Adrenal gland (tissue), 5 donors: ENCODE data around the gene RRM1.

Experiments used
- POLR2A ChIP-seq, 2 donors: fragments of 450-650 bp; IDR thresholded peaks; one replicate each; pipeline ENCODE4 v1.6.1; 2017; ENCODE audit warnings: antibody characterized with exemption in 2 of 2, mild to moderate bottlenecking in 2 of 2, moderate library complexity in 1 of 2
- TF ChIP-seq, protein P1 (sequence below), 6 experiments: fragments of 450-650 bp in 4 of 6; fragments of 200-600 bp in 2 of 6; sonication (generic) in 1 of 6; IDR thresholded peaks; 1 replicate in 5 of 6; 2 replicates in 1 of 6; pipeline versions ENCODE4 v1.5.1 to v1.8.0; 2016 to 2021; ENCODE audit warnings: antibody characterized with exemption in 6 of 6, mild to moderate bottlenecking in 2 of 6, moderate library complexity in 1 of 6
- donor health status: DM: no; HTN: no; CAD: no.

DNA sequence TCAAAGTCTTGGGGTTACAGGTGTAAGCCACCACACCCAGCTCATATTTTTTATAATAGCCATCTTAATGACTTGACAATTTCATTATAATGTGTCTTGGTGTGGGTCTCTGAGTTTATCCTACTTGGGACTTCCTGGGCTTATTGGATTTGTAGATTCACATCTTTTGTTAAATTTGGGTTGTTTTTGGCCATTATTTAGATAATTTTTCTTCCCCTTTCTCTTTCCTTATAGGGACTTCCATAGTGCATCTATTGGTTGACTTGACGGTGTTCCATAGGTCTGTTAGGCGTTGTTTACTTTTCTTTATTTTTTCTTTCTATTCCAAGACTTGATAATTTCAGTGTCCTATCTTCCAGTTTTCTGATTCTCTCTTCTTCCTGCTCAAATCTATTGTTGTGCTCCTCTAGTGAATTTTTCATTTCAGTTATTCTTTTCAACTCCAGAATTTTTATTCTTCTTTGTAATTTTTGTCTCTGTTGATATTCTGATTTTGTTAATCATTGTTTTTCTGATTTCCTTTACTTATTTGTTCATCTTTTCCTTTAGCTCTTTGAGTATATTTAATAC, 45.6 kb downstream of the RRM1 start:
- TF ChIP-seq, protein P1, sequence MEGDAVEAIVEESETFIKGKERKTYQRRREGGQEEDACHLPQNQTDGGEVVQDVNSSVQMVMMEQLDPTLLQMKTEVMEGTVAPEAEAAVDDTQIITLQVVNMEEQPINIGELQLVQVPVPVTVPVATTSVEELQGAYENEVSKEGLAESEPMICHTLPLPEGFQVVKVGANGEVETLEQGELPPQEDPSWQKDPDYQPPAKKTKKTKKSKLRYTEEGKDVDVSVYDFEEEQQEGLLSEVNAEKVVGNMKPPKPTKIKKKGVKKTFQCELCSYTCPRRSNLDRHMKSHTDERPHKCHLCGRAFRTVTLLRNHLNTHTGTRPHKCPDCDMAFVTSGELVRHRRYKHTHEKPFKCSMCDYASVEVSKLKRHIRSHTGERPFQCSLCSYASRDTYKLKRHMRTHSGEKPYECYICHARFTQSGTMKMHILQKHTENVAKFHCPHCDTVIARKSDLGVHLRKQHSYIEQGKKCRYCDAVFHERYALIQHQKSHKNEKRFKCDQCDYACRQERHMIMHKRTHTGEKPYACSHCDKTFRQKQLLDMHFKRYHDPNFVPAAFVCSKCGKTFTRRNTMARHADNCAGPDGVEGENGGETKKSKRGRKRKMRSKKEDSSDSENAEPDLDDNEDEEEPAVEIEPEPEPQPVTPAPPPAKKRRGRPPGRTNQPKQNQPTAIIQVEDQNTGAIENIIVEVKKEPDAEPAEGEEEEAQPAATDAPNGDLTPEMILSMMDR (IDR thresholded peaks at IDR 0.05), result no peak
- TF ChIP-seq POLR2A (IDR thresholded peaks at IDR 0.05), result no peak
